ENCODE data around the gene SNN. TPM values are rescaled to one million over a fixed set of nuclear protein-coding genes. Genes with fewer than 3 reads are reported as not detected.

SNN gene
- total RNA-seq, 1 donor from 2014 or later: 16.7 TPM

GRCh38 chr16:11684231-11685025 is 16.2 kb downstream of the SNN start:
- H3K4me3 Mint-ChIP-seq (ENCODE audit: unreplicated experiment): no peak overlapping the region
- H3K27ac Mint-ChIP-seq (ENCODE audit: unreplicated experiment): no peak overlapping the region
- H4K20me1 ChIP-seq (ENCODE audit: insufficient read depth, low read length): peaks cover 72% of the 10 kb centered on the region
- H3K79me2 ChIP-seq (ENCODE audit: insufficient read depth, low read length): peaks cover 12% of the 10 kb centered on the region
- DNase-seq (ENCODE audit: low read depth): no peak
- H3K4me1 Mint-ChIP-seq (ENCODE audit: low read depth, unreplicated experiment): peaks cover 25% of the 10 kb centered on the region
- H3K9ac ChIP-seq (ENCODE audit: low read length): no peak overlapping the region
- FAIRE-seq: no peak
- H3K4me2 ChIP-seq (ENCODE audit: low read length): no peak overlapping the region
- H3K9me3 Mint-ChIP-seq (ENCODE audit: unreplicated experiment): no peaks in the 10 kb centered on the region
- no peak overlapping the region for H2AFZ ChIP-seq (ENCODE audit: low read depth, low read length)
- no peaks in the 10 kb centered on the region for H3K27me3 ChIP-seq (ENCODE audit: insufficient read depth, low read length)
- no peak overlapping the region for H3K4me3 ChIP-seq (ENCODE audit: insufficient read depth, low read depth, low read length)
- H3K36me3 ChIP-seq (ENCODE audit: insufficient read depth, low read length): peaks cover 20% of the 10 kb centered on the region
- peaks cover 17% of the 10 kb centered on the region for H3K4me1 ChIP-seq (ENCODE audit: insufficient read depth, low read length)
- H3K27me3 Mint-ChIP-seq (ENCODE audit: low read depth, unreplicated experiment): no peaks in the 10 kb centered on the region
- H3K27ac ChIP-seq (ENCODE audit: low read depth, low read length): no peak overlapping the region
- TF ChIP-seq EZH2 (IDR thresholded peaks at IDR 0.05; ENCODE audit: insufficient read depth, low read length) (no peak), CTCF (IDR thresholded peaks at IDR 0.05; ENCODE audit: insufficient read depth, low read depth, low read length) (no peak)
- peaks cover 24% of the 10 kb centered on the region for H3K36me3 Mint-ChIP-seq (ENCODE audit: low read depth, unreplicated experiment)
- no peaks in the 10 kb centered on the region for H3K9me3 ChIP-seq (ENCODE audit: insufficient read depth, low read depth, low read length)

GRCh38 chr16:11685844-11686618 is 17.8 kb downstream of the SNN start:
- H3K4me2 ChIP-seq (ENCODE audit: low read length): no peak overlapping the region
- FAIRE-seq: no peak

More at GRCh38 chr16:11685844-11686618, 17.8 kb downstream of the SNN start:
- H3K9me3 ChIP-seq (ENCODE audit: insufficient read depth, low read depth, low read length): no peaks in the 10 kb centered on the region
- peaks cover 25% of the 10 kb centered on the region for H3K4me1 Mint-ChIP-seq (ENCODE audit: low read depth, unreplicated experiment)
- no peak overlapping the region for H3K9ac ChIP-seq (ENCODE audit: low read length)
- peaks cover 17% of the 10 kb centered on the region for H3K4me1 ChIP-seq (ENCODE audit: insufficient read depth, low read length)
- H4K20me1 ChIP-seq (ENCODE audit: insufficient read depth, low read length): peaks cover 65% of the 10 kb centered on the region
- H3K4me3 ChIP-seq (ENCODE audit: insufficient read depth, low read depth, low read length): no peak overlapping the region
- H3K4me3 Mint-ChIP-seq (ENCODE audit: unreplicated experiment): no peak overlapping the region
- H3K9me3 Mint-ChIP-seq (ENCODE audit: unreplicated experiment): no peaks in the 10 kb centered on the region
- DNase-seq (ENCODE audit: low read depth): no peak
- H3K27ac Mint-ChIP-seq (ENCODE audit: unreplicated experiment): no peak overlapping the region
- H3K27me3 ChIP-seq (ENCODE audit: insufficient read depth, low read length): no peaks in the 10 kb centered on the region
- no peaks in the 10 kb centered on the region for H3K27me3 Mint-ChIP-seq (ENCODE audit: low read depth, unreplicated experiment)
- H3K36me3 ChIP-seq (ENCODE audit: insufficient read depth, low read length): peaks cover 18% of the 10 kb centered on the region
- H2AFZ ChIP-seq (ENCODE audit: low read depth, low read length): no peak overlapping the region
- H3K36me3 Mint-ChIP-seq (ENCODE audit: low read depth, unreplicated experiment): peaks cover 25% of the 10 kb centered on the region
- peaks cover 12% of the 10 kb centered on the region for H3K79me2 ChIP-seq (ENCODE audit: insufficient read depth, low read length)
- no peak for TF ChIP-seq CTCF (IDR thresholded peaks at IDR 0.05; ENCODE audit: insufficient read depth, low read depth, low read length)
- TF ChIP-seq EZH2 (IDR thresholded peaks at IDR 0.05; ENCODE audit: insufficient read depth, low read length): no peak
- no peak overlapping the region for H3K27ac ChIP-seq (ENCODE audit: low read depth, low read length)
